ENCODE results near the gene SH3RF1.

Gene SH3RF1

GRCh38 chr4:169059306-169060211 is 211.2 kb downstream of the SH3RF1 start:
- no peak for DNase-seq

- no peak for DNase-seq
Measured at GRCh38 chr4:169058312-169058711, 212.4 kb downstream of the SH3RF1 start.

- DNase-seq: no peak
Measured at GRCh38 chr4:169054879-169055278, 215.9 kb downstream of the SH3RF1 start.

DNA sequence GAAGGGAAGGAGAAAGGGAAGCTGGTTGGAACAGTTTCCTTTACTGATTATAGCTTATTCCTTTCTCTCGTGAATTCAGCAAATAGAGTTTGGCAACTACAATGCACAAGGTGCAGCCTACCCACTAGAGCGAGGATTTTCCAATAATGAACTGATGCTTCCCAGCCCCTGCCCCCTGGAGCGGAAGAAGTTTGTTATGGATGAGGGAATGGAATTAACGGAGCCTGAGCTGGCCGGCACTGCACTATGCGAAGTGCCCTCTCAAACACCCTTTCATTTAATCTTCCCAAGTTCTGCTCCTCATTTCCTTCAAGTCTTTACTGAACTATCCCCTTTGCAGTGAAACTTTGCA is 218.2 kb downstream of the SH3RF1 start:
- DNase-seq: no peak

DNA sequence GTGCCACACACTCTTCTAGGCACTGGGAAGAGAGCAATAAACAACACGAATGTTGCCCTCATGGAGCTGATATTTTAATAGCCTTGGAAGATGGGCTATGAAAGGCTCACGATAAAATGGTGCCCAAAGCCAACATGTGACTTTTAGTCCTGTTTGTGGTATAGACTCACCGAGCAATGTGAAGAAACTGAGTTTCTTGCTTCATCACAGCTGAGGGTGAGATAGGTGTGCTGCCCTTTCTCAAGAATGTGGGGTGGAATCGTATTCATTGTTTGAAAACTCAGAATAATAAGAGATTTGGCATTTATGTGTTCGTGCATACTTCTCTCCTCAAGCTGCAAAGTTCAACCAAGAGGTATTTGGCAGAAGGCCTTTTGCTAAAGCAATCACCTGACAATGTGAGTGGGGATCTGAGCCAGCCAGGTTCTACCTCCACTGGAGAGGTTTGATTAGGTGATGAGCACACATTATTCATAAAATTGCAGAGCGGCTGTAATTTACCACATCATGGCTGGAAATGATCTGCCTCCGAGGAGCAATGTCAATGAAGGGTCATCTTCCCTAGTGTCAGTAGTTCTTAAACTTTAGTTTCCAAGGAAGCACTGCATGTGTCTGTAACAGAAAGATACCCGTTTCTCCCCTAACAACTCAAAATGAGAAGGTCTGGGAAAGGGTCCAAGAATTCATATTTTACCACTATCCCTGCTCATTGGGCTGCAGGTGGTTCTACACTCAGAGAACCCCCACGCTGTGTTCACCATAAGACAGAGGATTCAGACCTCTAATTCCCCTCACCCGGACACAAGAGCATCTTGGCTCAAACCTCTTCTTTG is 218.8 kb downstream of the SH3RF1 start:
- DNase-seq: no peak

DNA sequence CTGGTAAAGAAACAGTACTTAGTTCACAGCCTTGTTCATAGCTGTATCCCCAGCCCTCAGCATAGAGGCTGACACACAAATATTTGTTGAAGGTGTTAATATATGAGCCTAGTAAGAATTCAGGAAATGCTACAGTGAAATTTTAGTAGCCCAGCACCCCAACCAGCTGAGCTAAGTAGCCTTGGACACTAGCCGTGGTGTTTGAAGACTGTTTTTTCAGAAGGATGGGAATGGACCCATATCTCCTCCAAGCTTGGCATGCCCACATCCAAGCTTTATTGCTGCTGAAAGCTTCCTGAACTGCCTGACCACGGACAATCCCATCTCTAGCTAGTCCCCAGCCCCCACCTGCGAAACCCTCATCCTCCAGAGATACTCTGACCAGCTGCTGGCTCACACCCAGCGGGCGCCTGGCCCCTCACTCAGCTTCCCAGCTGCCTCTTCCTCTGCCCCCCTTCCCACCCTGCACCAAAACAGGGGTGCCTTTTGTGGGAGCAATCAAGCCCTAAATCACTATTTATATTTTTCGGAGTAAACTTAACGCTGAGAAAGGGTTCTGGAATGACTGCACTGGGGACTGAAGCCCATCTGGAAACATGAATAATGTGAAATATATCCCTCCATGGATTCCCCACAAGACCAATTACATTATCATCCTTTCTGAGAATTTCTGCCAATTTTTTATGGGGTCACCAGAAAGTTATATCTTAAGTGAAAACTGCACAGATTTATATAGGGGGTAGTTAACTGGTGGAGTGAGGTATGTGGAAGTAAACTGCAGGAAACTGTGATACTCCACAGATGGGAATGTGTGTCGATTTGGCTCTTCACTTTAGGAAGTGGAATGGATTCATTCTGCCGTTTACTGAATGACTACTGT is 219.6 kb downstream of the SH3RF1 start:
- no peak for DNase-seq

DNA sequence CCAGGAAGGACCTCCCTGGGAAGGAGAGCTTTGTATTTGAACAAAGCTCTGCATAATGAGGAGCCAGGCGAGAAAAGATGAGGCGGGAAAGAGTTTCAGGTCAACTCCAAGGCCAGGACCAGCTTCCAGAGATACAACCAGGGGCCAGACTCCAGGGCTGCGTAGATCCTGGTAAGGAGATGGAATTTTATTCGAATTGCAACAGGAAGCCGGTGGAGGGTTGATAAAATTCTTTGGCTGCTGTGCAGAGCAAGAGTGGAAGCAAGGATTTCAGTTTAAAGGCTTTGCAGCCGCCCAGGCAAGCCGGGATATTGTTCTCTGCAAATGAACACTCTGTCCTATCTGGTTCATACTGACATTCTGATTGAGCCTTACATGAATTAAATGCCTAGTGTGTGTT is 220.5 kb downstream of the SH3RF1 start:
- DNase-seq: no peak

GRCh38 chr4:169048868-169049414 is 221.8 kb downstream of the SH3RF1 start:
- no peak for DNase-seq

DNA sequence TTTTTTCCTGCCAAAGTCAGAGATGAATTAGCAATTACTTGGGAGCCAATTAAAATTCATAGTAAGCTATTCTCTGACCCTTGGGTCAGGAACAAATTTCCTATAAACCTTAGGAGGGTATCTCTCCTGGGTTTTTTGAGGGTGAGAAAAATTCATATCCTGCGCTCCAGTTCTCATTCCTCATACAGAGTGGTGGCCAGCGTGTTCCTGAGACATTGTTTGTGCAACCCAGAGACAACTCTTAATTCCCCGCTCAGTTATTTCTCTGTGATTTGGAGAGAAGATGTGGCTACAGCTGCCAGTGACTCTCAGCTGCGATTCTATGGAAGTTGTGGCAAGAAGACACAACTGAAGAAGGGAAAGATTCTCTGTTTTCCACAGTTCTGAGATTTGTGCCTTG is 222.8 kb downstream of the SH3RF1 start:
- DNase-seq: no peak

DNA sequence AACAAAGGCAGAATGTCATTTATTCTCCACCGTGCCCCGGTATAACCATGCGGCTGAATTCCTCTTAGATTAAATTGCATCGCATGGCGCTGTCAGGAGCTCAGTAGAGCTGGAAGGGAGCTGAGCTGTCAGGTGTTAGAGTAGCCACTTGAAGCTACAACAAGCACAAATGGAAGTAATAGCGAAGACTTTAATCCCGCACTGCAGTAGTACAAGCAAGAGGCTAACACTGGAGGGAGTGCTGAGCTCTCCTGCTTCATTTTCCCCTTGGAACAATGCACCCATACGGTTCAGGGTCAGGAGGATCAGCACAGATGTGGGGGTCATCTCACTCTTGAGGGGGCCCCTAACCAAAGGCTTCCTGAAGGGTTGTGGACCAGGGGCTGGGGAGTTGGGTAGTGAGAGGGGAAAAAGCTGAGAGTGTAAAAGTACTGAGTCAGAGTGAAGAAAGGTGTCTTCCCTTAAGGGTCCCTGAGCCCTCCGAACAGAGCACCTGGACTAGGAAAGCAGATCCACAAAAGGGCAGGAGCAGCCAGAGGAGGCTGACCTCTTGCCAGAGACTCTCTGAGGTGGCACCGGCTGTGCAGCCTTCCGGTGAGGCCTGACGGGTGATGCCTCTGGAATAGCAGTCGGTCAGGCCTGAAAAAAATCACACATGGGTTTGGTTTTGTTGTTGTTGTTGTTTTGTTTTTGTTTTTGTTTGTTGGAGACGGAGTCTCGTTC is 224.7 kb downstream of the SH3RF1 start:
- no peak for DNase-seq

GRCh38 chr4:169044714-169045447 is 225.9 kb downstream of the SH3RF1 start:
- DNase-seq: no peak

Data from CD4-positive, alpha-beta T cell treated with Interleukin-10 for 1 hour (primary cell).